ENCODE measurements around the gene SYT6.

The SYT6 gene

DNA sequence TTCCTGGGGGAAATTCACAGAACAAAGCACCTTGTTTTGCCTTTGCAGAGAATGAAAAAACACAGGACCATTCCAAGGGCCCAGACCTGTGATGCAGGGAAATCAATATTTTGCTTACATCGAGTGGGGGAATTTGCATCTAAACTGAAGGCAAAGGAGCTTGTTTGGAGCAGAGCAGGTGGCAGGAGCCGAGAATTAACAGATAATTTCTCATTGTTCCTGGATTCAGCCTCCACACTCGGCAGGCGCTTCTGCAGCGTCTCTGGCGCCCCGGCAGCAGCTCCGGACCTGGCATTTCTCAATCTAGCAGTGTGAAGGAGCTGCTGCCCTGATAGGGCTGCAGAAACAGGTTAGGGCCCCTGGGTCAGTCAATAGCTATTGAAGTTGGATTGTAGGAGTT is 2.0 kb upstream of the SYT6 start:
- DNase-seq (ENCODE audit: low read depth) = no peak
- TF ChIP-seq CTCF (IDR thresholded peaks at IDR 0.05; ENCODE audit: low read depth, low read length, missing control alignments) = no peak
- H3K4me3 ChIP-seq (ENCODE audit: low read depth, low read length) = no peak overlapping the region

GRCh38 chr1:114154963-114155322 is 1.3 kb upstream of the SYT6 start:
- DNase-seq (ENCODE audit: low read depth) = no peak
- no peak for TF ChIP-seq CTCF (IDR thresholded peaks at IDR 0.05; ENCODE audit: low read depth, low read length, missing control alignments)
- no peak overlapping the region for H3K4me3 ChIP-seq (ENCODE audit: low read depth, low read length)

DNA sequence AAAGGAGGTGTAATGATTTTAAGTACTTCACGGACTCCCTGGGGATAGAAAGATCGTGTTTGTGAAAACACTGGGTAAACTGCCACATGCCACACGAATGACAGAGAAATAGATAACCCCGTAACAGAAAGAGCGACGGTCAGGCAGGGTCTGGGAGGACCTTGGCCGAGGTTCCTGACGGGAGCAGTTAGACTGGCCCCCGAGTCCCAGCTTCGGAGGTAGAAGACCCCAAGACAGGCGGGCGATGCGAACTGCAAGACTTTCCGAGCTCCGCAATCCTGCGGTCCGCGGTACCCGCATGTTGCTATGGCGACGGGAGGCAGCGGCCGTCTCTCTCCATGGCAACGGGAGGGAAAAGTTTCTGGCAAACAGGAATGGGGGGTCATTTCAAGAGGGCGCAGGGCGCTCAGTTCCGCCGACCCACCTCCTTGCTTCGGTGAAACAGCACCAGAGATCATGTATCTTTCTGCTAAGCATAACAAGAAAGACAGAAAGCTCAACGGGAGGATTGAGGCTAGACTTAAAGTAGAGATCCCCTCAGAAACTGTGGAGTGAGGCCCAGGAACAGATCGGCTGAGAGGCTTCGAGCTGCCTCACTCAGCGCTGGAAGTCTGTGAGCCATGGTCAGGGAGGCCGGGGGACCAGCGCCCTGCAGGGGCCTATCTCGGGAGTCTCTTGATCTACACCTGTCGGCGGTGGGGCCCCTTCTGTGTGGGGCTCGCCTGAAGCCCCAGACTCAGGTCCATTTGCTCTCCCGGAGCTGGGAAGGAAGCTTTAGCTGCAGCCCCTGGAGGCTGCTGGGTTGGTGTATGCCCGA is 685 bp upstream of the SYT6 start:
- no peak for DNase-seq (ENCODE audit: low read depth)
- H3K4me3 ChIP-seq (ENCODE audit: low read depth, low read length) = no peak overlapping the region
- no peak for TF ChIP-seq CTCF (IDR thresholded peaks at IDR 0.05; ENCODE audit: low read depth, low read length, missing control alignments)

DNA sequence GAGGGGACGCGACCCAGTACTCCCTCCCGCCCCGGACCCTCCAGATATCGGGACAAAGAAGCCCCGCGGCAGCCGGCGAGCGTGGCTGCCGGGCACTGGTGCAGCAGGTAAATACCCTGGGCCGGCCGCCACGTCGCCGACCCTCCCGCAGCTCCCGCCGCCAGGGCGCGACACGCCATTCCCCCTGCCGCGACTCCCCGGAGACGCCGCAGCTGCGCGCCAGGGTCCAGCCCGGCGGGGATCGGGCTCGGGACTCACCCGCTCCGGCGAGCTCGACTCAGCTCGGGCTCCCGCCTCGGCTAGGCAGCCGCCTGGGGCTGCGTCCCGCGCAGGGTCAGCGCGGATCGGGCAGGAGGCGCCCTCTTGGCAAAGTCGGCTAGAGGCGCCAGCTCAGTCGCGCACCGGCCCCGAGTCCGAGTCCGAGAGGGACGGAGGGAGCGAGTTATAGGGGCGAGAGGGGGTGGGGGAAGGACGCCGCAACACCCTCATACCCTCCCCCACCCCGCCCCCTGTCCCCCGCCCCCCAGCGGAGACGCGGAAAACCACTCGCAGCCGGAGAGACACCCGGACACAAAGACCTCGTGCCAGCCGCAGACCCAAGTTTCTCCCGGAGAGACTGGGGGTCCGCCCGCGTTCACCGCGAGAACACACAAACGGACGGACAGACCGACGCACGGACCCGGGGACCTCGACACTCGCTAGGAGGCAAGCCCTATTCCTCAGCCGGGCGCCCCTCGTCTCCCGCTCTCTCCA is 985 bp downstream of the SYT6 start:
- no peak for DNase-seq (ENCODE audit: low read depth)
- H3K4me3 ChIP-seq (ENCODE audit: low read depth, low read length) = no peak overlapping the region
- no peak for TF ChIP-seq CTCF (IDR thresholded peaks at IDR 0.05; ENCODE audit: low read depth, low read length, missing control alignments)

- no peak for TF ChIP-seq CTCF (IDR thresholded peaks at IDR 0.05; ENCODE audit: low read depth, low read length, missing control alignments)
- no peak for DNase-seq (ENCODE audit: low read depth)
- H3K4me3 ChIP-seq (ENCODE audit: low read depth, low read length) = no peak overlapping the region
These were observed 1.6 kb downstream of the SYT6 start for GRCh38 chr1:114152089-114152507.

- no peak overlapping the region for H3K4me3 ChIP-seq (ENCODE audit: low read depth, low read length)
- DNase-seq (ENCODE audit: low read depth) = no peak
- TF ChIP-seq CTCF (IDR thresholded peaks at IDR 0.05; ENCODE audit: low read depth, low read length, missing control alignments) = no peak
These were observed 3.7 kb downstream of the SYT6 start for GRCh38 chr1:114150016-114150415.

All from GM12864 (cell line).